NCI-H1694 treated with DMSO at 0.1 percent for 48 hours (cell line): ENCODE measurements around the gene GABRR2.
"Not testable (repeated sequence)": the region's sequence is repeated elsewhere in the genome, so short reads cannot be mapped to it uniquely, and the experiment has no call there.

Experiments used
- DNase-seq: peaks from one replicate; lab custom pipeline; 2025; lab: John Stamatoyannopoulos, UW

GABRR2 gene

DNA sequence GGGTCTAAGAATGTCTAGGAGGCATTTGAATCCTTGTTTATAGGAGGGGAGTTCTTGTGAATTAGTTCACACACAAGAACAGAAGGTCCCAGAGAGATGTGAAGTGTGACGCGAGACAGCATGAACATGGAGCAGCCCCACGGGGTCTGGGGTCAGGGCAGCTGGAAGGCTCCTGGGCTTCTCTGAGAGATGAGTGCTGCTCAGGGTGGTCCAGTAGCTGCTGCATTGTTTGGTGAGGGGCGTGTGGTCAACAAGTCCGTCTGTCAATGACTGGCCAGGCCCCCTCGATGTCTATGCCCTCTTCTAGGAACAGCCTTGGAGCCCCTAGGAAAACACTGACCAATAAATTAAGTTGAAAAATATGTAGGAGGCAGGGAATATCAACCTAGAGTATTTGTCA lies 57.8 kb downstream of the GABRR2 start:
- no peak for DNase-seq

DNA sequence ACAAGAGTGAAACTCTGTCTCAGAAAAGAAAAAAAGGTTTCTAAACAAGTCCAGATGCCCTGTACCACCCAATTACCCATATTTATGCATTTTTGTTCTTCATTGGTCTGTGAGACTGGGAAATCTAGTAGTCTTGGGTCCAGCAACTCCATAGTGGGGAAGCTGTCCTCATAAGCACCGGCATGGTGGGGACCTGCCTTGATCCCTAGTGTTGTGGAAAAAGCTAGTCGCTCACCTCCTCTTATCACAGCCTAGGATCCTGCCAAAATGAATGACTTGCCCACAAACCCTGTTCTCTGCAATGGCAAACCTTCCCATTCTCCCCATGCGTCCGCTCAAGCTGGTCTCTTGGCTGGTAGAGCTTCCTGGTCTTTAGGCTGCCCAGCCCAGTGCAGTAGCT lies 59.7 kb downstream of the GABRR2 start:
- DNase-seq: no peak

DNA sequence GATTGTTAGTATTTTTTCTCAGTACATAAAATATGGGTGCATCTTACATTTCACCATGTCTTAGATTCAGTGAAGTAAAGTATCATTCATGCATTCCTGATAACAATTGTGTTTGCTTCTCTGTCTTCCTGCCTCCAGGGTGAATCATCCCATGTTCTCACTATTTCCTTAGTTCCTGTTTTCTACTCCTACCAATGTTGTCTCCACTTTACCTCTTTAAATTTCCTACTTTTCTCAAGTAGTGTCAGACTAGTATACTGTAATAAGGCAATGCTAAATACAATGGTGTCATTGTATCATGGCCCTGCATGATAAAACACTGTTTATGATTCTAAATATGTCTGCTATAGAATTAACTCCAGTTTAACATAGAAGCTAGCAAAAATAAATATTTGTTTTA lies 60.5 kb downstream of the GABRR2 start:
- no peak for DNase-seq

DNA sequence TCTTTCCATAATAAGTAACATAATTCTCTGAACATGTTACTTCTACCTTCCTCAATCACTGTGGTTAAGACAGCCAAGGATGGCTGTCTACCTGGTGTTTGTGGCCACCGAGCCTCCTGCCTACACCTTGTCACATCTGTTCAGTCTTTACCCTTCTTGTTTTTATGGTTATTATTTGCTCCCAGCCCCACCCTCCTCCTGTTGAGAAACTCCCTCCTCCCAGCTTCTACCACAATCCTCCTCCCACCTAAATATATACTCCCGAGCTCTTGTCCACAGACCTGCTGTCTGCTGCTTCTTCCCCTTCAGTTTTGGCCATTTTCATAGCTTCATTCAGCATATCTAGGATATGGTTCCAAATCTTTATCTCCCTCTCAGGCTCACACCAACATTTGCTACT lies 62.2 kb downstream of the GABRR2 start:
- DNase-seq: no peak

DNA sequence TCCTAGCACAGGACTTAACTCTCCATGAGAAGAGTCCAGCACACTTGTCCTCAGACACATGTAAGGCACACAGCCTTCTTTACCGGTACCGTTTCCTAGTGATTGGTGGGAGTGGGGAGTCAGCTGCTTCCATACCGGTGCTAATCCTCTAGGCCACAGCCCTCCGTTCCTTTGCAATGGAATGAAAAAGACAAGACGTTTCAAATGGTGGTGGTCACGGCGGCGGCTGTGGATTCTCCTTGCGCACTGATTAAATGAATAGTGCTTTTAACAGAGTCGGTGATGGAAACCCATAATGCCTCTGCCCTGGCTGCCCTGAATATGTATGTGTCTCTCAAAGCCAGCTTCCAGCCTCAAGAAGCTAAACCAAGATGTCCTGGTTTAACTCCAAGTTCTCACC lies 63.1 kb downstream of the GABRR2 start:
- DNase-seq: no peak

DNA sequence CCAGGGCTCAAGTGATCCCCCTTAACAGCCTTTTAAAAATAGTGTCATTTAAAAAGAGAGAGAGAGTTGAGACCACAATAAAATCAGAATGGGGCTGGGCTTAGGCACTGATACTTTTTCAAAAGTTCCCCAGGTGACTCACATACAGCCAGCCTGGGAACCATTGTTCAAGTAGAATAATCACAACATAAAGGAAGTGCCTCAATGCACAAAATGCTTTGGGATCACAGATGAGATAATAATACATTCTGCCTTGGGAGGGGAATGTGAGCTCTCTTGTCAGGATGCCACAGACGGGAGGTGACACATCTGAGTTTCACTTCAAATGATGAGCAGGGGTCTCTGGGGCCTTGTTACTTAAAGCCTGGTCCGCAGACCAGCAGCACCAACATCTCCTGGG lies 63.9 kb downstream of the GABRR2 start:
- no peak for DNase-seq

DNA sequence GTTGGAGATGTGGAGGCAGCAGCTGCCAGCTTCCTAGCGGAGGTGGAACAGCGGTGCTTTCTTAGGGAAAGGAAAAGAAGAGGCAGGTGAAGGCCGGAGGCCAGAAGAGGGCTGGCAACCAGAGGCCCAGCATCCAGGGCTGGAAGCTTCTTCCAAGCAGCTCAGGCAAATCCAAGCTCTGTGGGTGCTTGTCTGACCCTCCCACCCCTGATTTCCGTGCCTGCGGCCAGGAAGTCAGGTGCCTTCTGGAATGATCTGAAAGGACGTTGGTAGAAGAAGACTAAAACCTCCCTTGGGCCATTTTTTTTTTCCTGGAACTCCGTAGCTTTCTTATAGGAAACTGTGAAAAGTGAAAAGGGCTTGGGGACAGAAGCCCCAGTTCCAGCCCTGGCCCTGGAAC lies 64.9 kb downstream of the GABRR2 start:
- no peak for DNase-seq

DNA sequence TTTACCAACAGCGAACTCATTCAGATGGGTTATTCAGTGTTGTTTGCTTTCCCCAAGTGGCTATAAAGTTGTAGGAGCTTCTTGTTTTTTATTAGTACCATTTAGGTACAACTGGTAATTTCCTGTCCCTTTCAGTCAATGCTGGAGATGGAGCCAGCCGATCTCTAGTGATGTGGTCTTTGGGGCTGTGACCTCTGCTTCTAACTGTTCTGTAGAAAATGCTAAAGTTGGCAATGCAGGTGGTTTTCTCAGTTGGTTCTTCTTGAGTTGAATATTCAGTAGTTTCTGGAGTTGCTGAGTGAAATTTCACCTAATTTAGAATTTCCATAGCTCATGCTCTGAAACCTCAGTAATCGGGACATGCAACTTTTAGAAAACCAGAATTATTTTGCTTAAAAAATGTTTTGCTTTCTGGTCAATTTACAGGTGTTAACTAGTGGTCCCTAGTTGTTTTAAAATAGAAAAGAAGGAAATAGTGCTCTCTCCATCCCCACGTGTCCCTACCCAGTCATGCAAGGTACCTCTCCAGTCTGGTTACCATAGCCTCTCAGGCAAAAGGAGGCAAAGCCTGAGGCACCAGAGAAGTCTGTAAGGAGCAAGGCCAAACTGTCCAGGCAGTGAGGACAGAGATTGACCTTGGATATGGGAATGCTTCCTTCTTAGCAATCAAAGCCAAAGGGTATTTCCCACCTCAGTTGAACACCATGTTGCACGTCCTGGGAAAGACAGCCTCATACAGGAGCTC lies 70.7 kb downstream of the GABRR2 start:
- DNase-seq: no peak

DNA sequence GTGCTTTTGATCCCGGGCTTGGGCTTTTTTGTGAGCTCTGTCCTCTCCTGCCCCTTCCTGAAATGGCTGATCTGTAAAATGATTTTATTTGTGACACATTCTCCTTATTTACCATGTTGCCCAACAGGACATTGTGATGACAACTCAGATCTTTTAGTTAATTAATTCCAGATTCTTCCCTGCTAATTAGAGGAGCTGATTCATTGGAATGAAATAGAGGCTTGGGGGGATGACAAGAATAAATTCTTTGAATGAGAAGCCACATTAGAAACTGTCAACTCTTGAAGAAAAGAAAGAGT lies 71.8 kb downstream of the GABRR2 start:
- DNase-seq: no peak

DNA sequence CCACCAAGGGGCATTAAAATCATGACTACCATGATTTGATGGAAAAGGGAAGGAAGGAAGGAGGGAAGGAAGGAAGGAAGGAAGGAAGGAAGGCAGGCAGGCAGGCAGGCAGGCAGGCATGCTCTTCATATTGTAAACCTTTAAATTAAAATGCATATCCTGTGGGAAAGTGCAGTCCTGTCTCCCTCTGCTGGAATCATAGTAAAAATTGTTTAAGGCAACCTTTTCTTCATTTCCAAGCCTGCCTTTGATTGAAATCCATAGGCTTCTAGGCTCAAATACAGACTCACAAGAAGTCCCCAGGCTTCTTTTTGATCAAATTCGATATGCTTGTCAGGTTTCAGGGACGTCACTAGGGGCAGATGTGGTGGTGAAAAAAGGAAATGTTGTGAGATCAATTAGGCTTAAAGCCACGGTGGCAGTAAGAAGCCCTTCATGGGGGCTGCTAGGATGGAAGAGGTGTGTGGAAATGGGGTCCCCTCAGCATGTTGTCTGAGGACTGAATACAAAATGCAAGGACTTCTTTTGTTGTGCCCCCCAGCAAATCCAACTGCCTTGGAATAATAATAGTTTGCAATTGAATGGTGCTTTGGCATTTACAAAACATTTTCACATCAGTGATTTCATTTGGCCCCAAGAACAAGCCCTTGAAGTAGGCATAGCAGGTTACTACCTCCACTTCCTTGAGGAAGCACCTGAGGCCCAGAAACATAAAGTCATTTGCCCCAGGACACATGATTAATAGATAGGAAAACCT lies 72.3 kb downstream of the GABRR2 start:
- DNase-seq: peak; percentile 57

DNA sequence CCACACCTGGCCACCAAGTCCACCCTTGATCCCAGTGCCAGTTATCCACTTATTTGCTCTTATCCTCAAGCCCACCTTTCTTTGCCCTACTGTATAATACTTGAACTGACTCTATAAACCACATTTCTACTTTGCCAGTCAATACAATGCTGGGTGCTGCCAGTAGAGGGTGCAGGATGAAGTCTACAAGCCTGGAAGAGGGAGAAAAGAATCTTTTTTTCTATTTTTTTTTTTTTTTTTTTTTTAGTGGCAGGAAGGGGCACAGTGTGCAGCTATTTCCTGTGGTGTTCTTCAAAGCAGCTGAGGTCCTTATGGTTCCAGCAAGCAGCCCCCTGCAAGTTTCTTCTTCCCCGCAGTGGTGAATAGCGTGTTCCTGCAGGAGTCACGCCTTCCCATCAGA lies 75.8 kb downstream of the GABRR2 start:
- DNase-seq: no peak

DNA sequence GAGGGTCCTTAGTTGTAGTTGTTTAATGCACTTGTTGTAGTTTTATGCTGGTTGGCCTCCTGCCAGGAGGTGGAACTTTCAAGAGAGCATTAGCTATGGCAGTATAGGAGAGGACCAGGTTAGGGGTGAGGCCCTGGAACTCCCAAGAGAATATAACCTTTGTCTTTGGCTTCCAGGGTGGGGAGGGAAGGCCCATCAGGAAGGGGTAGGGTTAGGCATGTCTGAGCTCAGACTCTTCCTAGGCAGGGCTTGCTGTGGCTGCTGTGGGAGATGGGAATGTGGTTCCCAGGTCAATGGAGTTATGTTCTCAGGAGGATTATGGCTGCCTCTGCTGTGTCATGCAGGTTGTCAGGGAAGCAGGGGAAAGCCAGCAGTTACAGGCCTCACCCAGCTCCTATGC lies 77.9 kb downstream of the GABRR2 start:
- DNase-seq: no peak

DNA sequence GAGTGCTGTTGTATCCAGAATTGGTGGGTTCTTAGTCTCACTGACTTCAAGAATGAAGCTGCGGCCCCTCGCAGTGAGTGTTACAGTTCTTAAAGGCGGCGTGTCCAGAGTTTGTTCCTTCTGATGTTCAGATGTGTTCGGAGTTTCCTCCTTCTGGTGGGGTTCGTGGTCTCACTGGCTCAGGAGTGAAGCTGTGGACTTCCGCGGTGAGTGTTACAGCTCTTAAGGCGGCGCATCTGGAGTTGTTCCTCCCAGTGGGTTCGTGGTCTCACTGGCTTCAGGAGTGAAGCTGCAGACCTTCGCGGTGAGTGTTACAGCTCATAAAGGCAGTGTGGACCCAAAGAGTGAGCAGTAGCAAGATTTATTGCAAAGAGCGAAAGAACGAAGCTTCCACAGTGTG lies 81.5 kb downstream of the GABRR2 start:
- DNase-seq: not testable (repeated sequence)

DNA sequence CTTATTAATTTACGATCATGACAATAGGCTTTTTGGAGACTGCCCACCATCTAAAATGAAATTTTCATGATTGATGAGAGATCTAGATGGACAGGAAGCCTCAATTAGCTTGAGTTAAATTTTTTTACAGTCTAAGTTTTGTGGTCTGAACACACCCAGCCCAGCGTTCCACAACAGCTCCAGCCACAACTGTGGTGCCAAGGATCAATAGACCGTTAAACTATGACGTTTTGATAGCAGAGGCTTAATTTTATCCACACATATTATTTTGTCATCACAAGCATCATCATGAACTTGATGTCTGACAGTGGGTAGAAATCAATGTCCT lies 92.4 kb downstream of the GABRR2 start:
- no peak for DNase-seq

DNA sequence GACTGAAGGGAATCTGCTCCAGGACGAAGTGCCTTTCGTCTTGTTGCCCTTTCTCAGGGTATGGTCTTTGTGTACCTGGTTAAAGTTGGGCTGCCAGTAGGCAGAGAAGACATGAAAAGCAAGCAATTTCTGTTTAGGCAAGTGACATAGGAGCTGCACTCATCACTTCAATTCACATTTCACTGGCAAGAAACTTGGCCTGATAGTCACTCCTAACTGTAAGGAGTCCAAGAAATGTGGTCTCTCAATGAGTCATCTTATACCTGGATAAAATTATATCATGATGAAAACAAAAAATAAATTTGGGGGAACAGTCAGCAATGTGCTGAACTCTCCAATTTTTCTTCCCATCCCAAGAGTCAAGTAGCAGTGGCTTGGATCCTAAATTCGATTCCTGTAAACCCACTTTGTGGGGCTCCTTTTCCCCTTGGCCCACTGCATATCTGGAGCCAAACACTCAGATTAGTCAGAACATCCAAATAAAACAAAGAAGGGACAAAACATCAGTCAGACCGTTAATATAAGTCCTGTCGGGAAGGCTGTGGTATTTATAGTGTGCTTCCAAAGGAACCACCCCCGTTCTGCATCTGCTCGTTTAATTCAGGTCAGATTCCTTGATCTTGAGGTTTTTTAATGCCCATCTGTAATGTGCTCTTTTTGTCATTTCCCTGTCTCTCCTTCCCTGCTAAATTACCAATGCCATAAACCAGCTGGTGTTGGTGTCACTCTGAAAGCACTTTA lies 93.0 kb downstream of the GABRR2 start:
- no peak for DNase-seq

DNA sequence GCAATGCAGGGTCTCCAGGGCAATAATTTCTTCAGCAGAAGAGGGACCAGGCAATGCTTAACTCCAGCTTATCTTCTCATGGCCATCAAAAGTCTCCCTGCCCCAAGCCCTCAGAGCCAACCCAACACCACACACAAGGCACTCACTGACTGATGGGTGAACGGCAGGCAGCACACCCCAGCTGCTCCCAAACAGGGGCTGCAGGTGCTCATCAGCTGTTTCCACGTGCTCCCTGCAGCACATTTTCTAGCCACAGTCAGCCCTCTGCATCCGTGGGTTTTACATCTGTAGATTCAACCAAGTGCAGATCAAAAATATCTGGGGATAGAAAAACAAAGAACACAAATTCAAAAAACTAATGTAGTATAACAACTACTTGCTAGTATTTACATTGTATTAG lies 94.0 kb downstream of the GABRR2 start:
- DNase-seq: no peak

DNA sequence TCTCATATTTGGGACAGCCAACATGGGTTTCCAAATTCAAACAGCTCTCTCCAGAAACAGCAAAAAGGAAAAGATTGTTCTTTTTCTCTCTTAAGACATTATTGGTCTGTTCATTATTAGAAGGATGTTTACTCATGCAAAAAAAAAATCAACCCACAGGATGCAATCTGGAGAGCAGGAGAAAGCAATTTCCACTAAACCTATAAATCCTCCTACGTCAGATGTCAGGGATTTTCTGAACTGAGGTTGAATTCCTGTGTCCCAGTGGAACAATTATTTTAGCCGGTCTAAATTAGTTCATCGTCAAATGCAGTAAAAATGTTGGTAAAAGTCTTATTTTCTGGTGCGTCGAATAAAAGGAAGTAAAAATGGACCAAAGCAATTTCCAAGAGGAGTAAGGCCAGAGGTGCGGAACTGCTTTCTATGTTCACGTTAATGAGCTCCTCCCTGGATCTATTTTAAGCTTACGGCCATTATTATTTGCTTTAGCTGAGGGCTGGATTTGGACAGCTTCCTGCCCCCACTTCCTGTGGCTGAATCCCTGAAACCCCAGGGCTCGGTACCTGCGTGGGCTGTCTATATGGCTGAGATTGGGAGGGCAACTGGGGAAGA lies 97.7 kb downstream of the GABRR2 start, which contains the start of gene GABRR1:
GABRR1 (minus strand) TSS at position 60 of the 612 bp plus-strand sequence; CDS start at position 24, 36 bp downstream.
- DNase-seq: no peak

DNA sequence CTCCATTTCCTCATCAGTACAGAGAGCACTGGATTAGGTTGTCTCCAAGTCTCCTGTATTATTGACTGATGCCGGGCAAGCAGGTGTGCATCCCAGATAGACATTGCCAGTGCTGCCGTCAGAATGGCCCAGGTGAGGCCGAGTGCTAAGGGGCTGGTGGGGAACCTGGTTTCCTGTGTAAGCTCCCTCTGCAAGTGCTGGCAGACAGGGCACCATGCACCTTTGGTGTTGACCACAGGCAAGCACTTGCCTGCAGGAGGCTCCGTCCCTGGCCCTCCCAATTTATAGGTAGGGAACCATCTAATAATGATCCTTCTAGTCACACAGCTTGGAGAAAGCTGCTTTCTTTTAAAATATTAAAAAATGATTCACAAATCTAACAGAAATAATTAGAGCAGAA lies 98.7 kb downstream of the GABRR2 start:
- no peak for DNase-seq

DNA sequence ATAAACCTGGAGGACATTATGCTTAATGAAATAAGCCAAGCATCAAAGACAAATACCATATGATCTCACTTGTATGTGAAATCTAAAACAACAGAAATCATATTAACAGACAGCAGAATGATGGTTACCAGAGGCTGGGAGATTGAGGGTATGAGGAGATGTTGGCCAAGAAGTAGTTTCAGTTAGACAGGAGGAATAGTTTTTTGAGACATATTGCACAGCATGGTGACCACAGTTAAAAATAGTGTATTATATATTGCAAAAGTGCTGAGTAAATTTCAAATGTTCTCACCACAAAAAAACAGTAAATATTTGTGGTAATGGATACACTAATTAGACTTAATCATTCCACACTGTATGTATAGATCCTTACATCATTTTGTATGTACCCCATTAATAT lies 99.7 kb downstream of the GABRR2 start:
- DNase-seq: no peak

DNA sequence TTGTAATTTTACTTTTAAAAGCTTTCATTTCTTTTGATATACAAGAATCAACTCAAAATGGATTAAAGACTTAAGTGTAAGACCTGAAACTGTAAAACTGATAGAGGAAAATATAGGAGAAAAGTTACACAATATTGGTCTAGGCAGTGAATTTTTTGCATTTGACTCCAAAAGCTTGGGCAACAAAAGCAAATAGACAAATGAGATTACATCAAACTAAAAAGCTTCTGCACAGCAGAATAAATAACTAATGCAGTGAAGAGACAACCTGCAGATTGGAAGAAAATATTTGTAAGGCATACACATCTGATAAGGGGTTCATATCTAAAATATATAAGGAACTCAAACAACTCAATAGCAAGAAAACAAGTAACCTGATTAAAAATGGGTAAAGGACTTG lies 100.9 kb downstream of the GABRR2 start:
- DNase-seq: no peak

DNA sequence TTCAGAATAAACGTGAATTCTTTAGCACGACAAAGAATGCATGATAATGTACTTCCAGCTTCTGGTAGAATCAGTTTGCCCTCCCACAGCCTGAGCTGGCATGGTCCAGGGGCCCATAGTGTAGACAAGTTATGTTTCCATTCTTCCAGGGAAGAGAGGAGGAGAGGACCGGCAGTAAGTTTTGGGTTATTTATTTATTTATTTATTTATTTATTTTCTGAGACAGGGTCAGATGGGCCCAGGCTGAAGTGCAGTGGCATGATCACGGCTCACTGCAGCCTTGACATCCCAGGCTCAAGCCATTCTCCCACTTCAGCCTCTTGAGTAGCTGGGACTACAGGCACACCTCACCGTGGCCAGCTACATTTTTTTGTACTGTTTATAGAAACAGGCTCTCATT lies 102.6 kb downstream of the GABRR2 start:
- DNase-seq: no peak

DNA sequence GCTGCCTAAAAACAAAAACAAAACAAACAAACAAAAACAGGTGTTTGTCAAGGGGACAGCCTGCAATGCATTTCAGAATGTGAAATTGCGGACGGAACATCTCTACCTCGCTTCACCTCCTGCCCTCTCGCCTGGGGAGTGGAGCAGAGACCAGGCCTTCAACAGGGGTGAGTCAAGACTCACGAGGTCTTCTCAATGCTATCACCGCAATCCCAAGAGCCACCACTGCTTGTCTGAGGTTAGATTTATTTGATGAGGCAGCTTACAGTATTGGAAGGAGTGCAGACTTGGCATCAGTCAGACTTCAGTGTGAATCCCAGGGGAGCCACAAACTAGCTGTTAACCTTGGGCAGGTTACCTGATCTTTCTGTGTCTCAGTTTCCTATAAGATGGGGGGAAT lies 105.6 kb downstream of the GABRR2 start:
- no peak for DNase-seq

DNA sequence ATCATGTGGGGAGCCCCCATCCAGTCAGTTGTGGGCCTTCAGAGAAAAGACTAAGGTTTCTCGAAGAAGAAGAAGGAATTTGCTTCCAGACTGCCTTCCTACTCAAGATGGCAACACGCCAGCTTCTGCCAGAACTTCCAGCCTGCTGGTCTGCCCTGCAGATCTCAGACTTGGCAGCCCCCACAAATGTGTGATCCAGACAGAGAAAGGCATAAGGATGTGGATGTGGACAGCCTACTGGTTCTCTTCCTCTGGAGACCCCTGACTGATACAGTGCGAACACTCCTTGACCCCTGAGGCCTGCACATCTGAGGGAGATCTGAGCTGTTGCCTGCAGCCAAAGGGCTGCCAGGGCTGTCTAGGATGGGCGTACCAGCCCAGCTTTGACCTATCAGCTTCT lies 106.5 kb downstream of the GABRR2 start:
- no peak for DNase-seq
